HCT116 (cell line): ENCODE results near the gene PARG. TPM values are rescaled to one million over a fixed set of nuclear protein-coding genes. Genes with fewer than 3 reads are reported as not detected.

Source experiments
- ATAC-seq: fragments of 200-7000 bp; cut with Tn5 transposase; 2 replicates; pipeline ENCODE4 v1.9.1; 2020; ENCODE audit warnings: mild to moderate bottlenecking, moderate library complexity
- BruUV-seq: library from RNA; stranded (reverse); fragments of 400-500 nt; replicated peaks from 2 replicates; lab custom pipeline; 2021; lab: Mats Ljungman, UMichigan
- CTCF ChIA-PET: fragments of 300-600 bp; sonication (Branson Sonifier 250); formaldehyde crosslinking; loops from one replicate; lab custom pipeline; 2021; ENCODE audit warnings: antibody characterized with exemption; lab: Charles Lee
- POLR2A ChIA-PET: fragments of 300-600, 350-600 bp; sonication (Branson Sonifier 250); formaldehyde crosslinking; loops from one replicate; lab custom pipeline; 2021; ENCODE audit warnings: antibody characterized with exemption; lab: Charles Lee
- RAD21 ChIA-PET, 2 experiments: fragments of 300-600 bp; sonication (Branson Sonifier 250); formaldehyde crosslinking; loops; one replicate each; lab custom pipeline; 2023; ENCODE audit warnings: low total read pairs in 2 of 2; ENCODE audit not compliant: uncharacterized antibody in 2 of 2, unreplicated experiment in 2 of 2, low non-redundant PET in 1 of 2; lab: Charles Lee
- DNase-seq: peaks from one replicate; pipeline ENCODE4 v3.0.0-alpha.2; 2010; ENCODE audit warnings: low read depth, low spot score
- H2AFZ ChIP-seq: fragments of 200-600 bp; shearing (Covaris generic), sonication (generic); 2 replicates; pipeline ENCODE4 v1.6.1; 2017; ENCODE audit warnings: low read depth, mixed run types, mixed read lengths, antibody characterized with exemption, low read length; ENCODE audit not compliant: poor library complexity, severe bottlenecking
- H3K27ac ChIP-seq: 2 replicates; pipeline ENCODE4 v1.5.1; 2012; ENCODE audit warnings: low read depth, low read length
- H3K27me3 ChIP-seq: fragments of 200-600 bp; sonication (generic); 2 replicates; pipeline ENCODE4 v1.6.1; 2016; ENCODE audit warnings: mixed run types, low read length, mixed read lengths; ENCODE audit not compliant: insufficient read depth
- H3K36me3 ChIP-seq, 2 experiments: fragments of 200-500 bp in 1 of 2; fragments of 200-600 bp in 1 of 2; sonication (Bioruptor generic) in 1 of 2; sonication (generic) in 1 of 2; 2 replicates each; pipeline versions ENCODE4 v1.5.1 to v1.6.1; 2014 to 2016; ENCODE audit warnings: low read length in 2 of 2, inconsistent platforms in 1 of 2, mixed read lengths in 1 of 2, mixed run types in 1 of 2; ENCODE audit not compliant: insufficient read depth in 2 of 2, control insufficient read depth in 1 of 2
- H3K4me1 ChIP-seq, 2 experiments: fragments of 200-600 bp in 1 of 2; sonication (generic) in 1 of 2; 2 replicates each; pipeline versions ENCODE4 v1.5.1 to v1.6.1; 2012 to 2017; ENCODE audit warnings: low read length in 2 of 2, inconsistent platforms in 1 of 2, mild to moderate bottlenecking in 1 of 2, mixed read lengths in 1 of 2, mixed run types in 1 of 2, moderate library complexity in 1 of 2; ENCODE audit not compliant: insufficient read depth in 2 of 2, control insufficient read depth in 1 of 2
- H3K4me2 ChIP-seq: fragments of 200-600 bp; sonication (generic); 2 replicates; pipeline ENCODE4 v1.6.1; 2017; ENCODE audit warnings: mixed run types, low read length, mixed read lengths
- H3K4me3 ChIP-seq, 2 experiments: fragments of 200-600 bp in 1 of 2; sonication (generic) in 1 of 2; replicated peaks in 1 of 2; 2 replicates each; pipeline ENCODE4 v1.5.1; 2011 to 2016; ENCODE audit warnings: low read length in 2 of 2, control low read depth in 1 of 2, low read depth in 1 of 2, mild to moderate bottlenecking in 1 of 2, mixed read lengths in 1 of 2, mixed run types in 1 of 2
- H3K79me2 ChIP-seq: fragments of 200-600 bp; sonication (generic); 2 replicates; pipeline ENCODE4 v1.6.1; 2017; ENCODE audit warnings: mild to moderate bottlenecking, mixed run types, low read length, moderate library complexity, mixed read lengths; ENCODE audit not compliant: insufficient read depth
- H3K9ac ChIP-seq: fragments of 200-600 bp; sonication (generic); 2 replicates; pipeline ENCODE4 v1.6.1; 2016; ENCODE audit warnings: low read length, mixed read lengths
- H3K9me2 ChIP-seq: fragments of 200-600 bp; sonication (generic), shearing (Covaris generic); 2 replicates; pipeline ENCODE4 v1.6.1; 2017; ENCODE audit warnings: mixed run types, mild to moderate bottlenecking, moderate library complexity; ENCODE audit not compliant: insufficient read depth
- H3K9me3 ChIP-seq, 2 experiments: fragments of 200-500 bp in 1 of 2; fragments of 200-600 bp in 1 of 2; sonication (Bioruptor generic) in 1 of 2; sonication (generic) in 1 of 2; 2 replicates each; pipeline ENCODE4 v1.6.1; 2014 to 2017; ENCODE audit warnings: low read length in 2 of 2, mixed read lengths in 2 of 2, inconsistent platforms in 1 of 2, low read depth in 1 of 2, mild to moderate bottlenecking in 1 of 2, mixed run types in 1 of 2, moderate library complexity in 1 of 2; ENCODE audit not compliant: control insufficient read depth in 1 of 2, insufficient read depth in 1 of 2
- H4K20me1 ChIP-seq: fragments of 200-600 bp; sonication (generic), shearing (Covaris generic); 2 replicates; pipeline ENCODE4 v1.6.1; 2017; ENCODE audit warnings: mixed run types, mild to moderate bottlenecking, moderate library complexity; ENCODE audit not compliant: insufficient read depth
- EGR1 ChIP-seq: IDR thresholded peaks from 2 replicates; pipeline ENCODE4 v1.6.1; 2012; ENCODE audit warnings: low read depth
- ELF1 ChIP-seq: IDR thresholded peaks from 2 replicates; pipeline ENCODE4 v1.6.1; 2012; ENCODE audit warnings: low read depth, borderline replicate concordance
- EZH2 ChIP-seq: fragments of 200-600 bp; sonication (generic); IDR thresholded peaks from 2 replicates; pipeline ENCODE4 v1.6.1; 2017; ENCODE audit warnings: antibody characterized with exemption, mixed run types
- EZH2phosphoT487 ChIP-seq: fragments of 200-600 bp; IDR thresholded peaks from 2 replicates; pipeline ENCODE4 v1.6.1; 2018; ENCODE audit warnings: antibody characterized with exemption, borderline replicate concordance
- FOSL1 ChIP-seq: IDR thresholded peaks from 2 replicates; pipeline ENCODE4 v1.6.1; 2012; ENCODE audit warnings: low read depth
- POLR2AphosphoS5 ChIP-seq: IDR thresholded peaks from 2 replicates; pipeline ENCODE4 v1.6.1; 2011; ENCODE audit warnings: mild to moderate bottlenecking, low read depth, low read length, moderate library complexity
- RAD21 ChIP-seq: IDR thresholded peaks from 2 replicates; pipeline ENCODE4 v1.6.1; 2012; ENCODE audit warnings: low read depth, mild to moderate bottlenecking
- SIN3A ChIP-seq: IDR thresholded peaks from 2 replicates; pipeline ENCODE4 v1.6.1; 2012; ENCODE audit warnings: low read depth
- SRF ChIP-seq: IDR thresholded peaks from 2 replicates; pipeline ENCODE4 v1.6.1; 2012; ENCODE audit warnings: low read depth
- TCF7L2 ChIP-seq: IDR thresholded peaks from 2 replicates; pipeline ENCODE4 v1.7.0; 2011; ENCODE audit warnings: borderline replicate concordance, inconsistent platforms; ENCODE audit not compliant: insufficient read depth, insufficient read length; ENCODE audit errors: extremely low read depth
- YY1 ChIP-seq: IDR thresholded peaks from 2 replicates; pipeline ENCODE4 v1.6.1; 2011; ENCODE audit warnings: low read length, low read depth, moderate library complexity, mild to moderate bottlenecking; ENCODE audit not compliant: insufficient replicate concordance; ENCODE audit errors: extremely low read depth
- ZFX ChIP-seq: fragments of 450-650 bp; IDR thresholded peaks from 2 replicates; pipeline ENCODE4 v1.6.1; 2017
- ZNF274 ChIP-seq: fragments of 200-500 bp; sonication (Bioruptor generic); IDR thresholded peaks from 2 replicates; pipeline ENCODE4 v1.6.1; 2014; ENCODE audit warnings: mild to moderate bottlenecking, low read depth, low read length, inconsistent platforms
- intact Hi-C: fragments of 100-400 bp; cut with micrococcal nuclease; formaldehyde crosslinking; loops from 2 replicates; pipeline ENCODE4 v1.10.0; 2022
- total RNA-seq: library from RNA; stranded (reverse); gene quantifications from one replicate; pipeline ENCODE4 v1.2.1, GENCODE V29; 2021; ENCODE audit not compliant: unreplicated experiment
- TF ChIP-seq, protein P1 (sequence below): IDR thresholded peaks from 2 replicates; pipeline ENCODE4 v1.6.1; 2011; ENCODE audit warnings: mild to moderate bottlenecking, low read length, moderate library complexity; ENCODE audit not compliant: insufficient replicate concordance; ENCODE audit errors: extremely low read depth
- TF ChIP-seq, protein P2 (sequence below): IDR thresholded peaks from 2 replicates; pipeline ENCODE4 v1.6.1; 2012

Gene PARG
- total RNA-seq, 1 experiment from 2014 or later = 30.4 TPM

DNA sequence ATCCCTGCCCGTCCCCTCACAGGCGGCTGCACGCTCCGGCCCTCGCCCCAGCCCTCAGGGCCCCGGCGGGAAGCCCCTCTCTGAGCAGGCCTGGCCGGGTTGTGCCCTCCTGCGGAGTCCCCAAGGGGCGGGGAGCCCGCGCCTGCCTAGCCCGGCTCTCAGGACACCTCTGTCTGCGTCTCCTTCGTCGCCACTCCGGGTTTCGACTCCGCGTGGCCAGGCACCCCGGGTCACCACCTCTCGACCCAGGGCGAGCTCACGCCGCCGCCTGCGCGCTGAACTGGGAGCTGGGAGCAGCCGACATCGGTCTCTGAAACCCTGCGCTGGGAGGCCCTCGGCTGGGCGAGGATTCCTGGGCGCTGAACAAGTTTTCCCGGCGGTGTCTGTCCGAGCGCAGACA, 173.5 kb downstream of the PARG start:
- Histone ChIP-seq H3K9me2 (no peaks in the 10 kb centered on the region), H2AFZ (no peak overlapping the region), H3K36me3 (no peaks in the 10 kb centered on the region), H3K4me1 (no peaks in the 10 kb centered on the region), H3K27me3 (peaks cover 9% of the 10 kb centered on the region; the same call in 1 of the 2 replicates), H3K79me2 (no peaks in the 10 kb centered on the region), H4K20me1 (no peaks in the 10 kb centered on the region), H3K9me3 (no peaks in the 10 kb centered on the region), H3K4me2 (no peak overlapping the region), H3K27ac (no peak overlapping the region), H3K4me3 (no peak overlapping the region), H3K9ac (no peak overlapping the region)
- ChIA-PET CTCF (no interaction called here), POLR2A (no interaction called here), RAD21 (no interaction called here)
- intact Hi-C loops = no loop called here
- no peak for DNase-seq
- no peak for TF ChIP-seq RAD21
- no peak for TF ChIP-seq EZH2
- no peak for TF ChIP-seq EGR1
- no peak for TF ChIP-seq ZNF274
- no peak for TF ChIP-seq TCF7L2
- TF ChIP-seq SIN3A = no peak
- TF ChIP-seq, protein P1, sequence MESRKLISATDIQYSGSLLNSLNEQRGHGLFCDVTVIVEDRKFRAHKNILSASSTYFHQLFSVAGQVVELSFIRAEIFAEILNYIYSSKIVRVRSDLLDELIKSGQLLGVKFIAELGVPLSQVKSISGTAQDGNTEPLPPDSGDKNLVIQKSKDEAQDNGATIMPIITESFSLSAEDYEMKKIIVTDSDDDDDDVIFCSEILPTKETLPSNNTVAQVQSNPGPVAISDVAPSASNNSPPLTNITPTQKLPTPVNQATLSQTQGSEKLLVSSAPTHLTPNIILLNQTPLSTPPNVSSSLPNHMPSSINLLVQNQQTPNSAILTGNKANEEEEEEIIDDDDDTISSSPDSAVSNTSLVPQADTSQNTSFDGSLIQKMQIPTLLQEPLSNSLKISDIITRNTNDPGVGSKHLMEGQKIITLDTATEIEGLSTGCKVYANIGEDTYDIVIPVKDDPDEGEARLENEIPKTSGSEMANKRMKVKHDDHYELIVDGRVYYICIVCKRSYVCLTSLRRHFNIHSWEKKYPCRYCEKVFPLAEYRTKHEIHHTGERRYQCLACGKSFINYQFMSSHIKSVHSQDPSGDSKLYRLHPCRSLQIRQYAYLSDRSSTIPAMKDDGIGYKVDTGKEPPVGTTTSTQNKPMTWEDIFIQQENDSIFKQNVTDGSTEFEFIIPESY = no peak
- no peak for TF ChIP-seq SRF
- TF ChIP-seq POLR2AphosphoS5 = no peak
- TF ChIP-seq ELF1 = no peak
- no peak for TF ChIP-seq ZFX
- no peak for TF ChIP-seq YY1
- no peak for TF ChIP-seq EZH2phosphoT487
- TF ChIP-seq FOSL1 = no peak
- TF ChIP-seq, protein P2, sequence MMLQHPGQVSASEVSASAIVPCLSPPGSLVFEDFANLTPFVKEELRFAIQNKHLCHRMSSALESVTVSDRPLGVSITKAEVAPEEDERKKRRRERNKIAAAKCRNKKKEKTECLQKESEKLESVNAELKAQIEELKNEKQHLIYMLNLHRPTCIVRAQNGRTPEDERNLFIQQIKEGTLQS = no peak
- no peak for ATAC-seq
- no TSS peak for BruUV-seq

Other genes with a start within 250 kb of the PARG start
- gene OGDHL, start 179.7 kb downstream of the PARG start, total RNA-seq = 16.3 TPM
- gene TIMM23B, start within 50 bp of the PARG start, total RNA-seq = 18.9 TPM
- 13.1 TPM for gene AGAP6, start 46.4 kb upstream of the PARG start, total RNA-seq
- gene WASHC2A, start 125.9 kb upstream of the PARG start, total RNA-seq = 19.2 TPM